Stomach smooth muscle (tissue), 2 donors: ENCODE data around the gene MRPS27.
"Not testable (repeated sequence)": the region's sequence is repeated elsewhere in the genome, so short reads cannot be mapped to it uniquely, and the experiment has no call there.

Source experiments
- H3K27ac ChIP-seq: one replicate; pipeline ENCODE4 v1.7.0; 2013; ENCODE audit warnings: mild to moderate bottlenecking, low read length, inconsistent platforms
- H3K27me3 ChIP-seq, 2 donors: one replicate each; pipeline ENCODE4 v1.7.0; 2013; ENCODE audit warnings: low read length in 2 of 2; ENCODE audit not compliant: insufficient read depth in 2 of 2, control insufficient read depth in 1 of 2
- H3K36me3 ChIP-seq, 2 donors: one replicate each; pipeline ENCODE4 v1.7.0; 2013; ENCODE audit warnings: low read length in 2 of 2; ENCODE audit not compliant: control insufficient read depth in 2 of 2, insufficient read depth in 2 of 2
- H3K4me1 ChIP-seq: one replicate; pipeline ENCODE4 v1.7.0; 2013; ENCODE audit warnings: low read length; ENCODE audit not compliant: control insufficient read depth, insufficient read depth
- H3K4me3 ChIP-seq, 2 donors: one replicate each; pipeline ENCODE4 v1.7.0; 2013; ENCODE audit warnings: low read length in 2 of 2
- H3K9ac ChIP-seq, 2 donors: one replicate each; pipeline ENCODE4 v1.7.0; 2013; ENCODE audit warnings: low read length in 2 of 2, mild to moderate bottlenecking in 1 of 2
- H3K9me3 ChIP-seq, 2 donors: one replicate each; pipeline ENCODE4 v1.7.0; 2013; ENCODE audit warnings: low read length in 2 of 2; ENCODE audit not compliant: control insufficient read depth in 2 of 2
- donor health status: healthy.
- donor health status: Pancreatic carcinoma.

Gene MRPS27

DNA sequence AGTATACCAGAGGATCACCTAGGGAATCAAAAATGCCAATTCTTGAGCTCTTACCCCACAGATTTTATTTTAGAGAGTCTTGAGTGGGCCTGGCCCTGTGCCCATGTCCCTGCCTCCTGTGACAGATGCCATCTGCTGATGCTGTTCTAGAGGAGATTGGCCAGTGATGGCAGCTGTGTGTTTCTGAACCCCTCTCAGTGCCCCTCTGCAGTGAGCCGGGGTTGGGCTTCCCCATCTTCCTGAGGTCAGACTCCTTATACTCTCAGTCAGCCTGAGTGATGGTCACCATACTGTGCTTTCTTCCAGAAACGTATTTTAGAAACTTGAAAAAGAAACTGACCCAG, 6.2 kb upstream of the MRPS27 start:
- Histone ChIP-seq H3K4me1 (peaks cover 2% of the 10 kb centered on the region), H3K9ac (no peak overlapping the region), H3K27ac (no peak overlapping the region), H3K27me3 (no peaks in the 10 kb centered on the region), H3K9me3 (no peaks in the 10 kb centered on the region), H3K4me3 (no peak overlapping the region), H3K36me3 (peaks cover 26 to 29% of the 10 kb centered on the region in 2 donors)

GRCh38 chr5:72325566-72326305, 5.7 kb upstream of the MRPS27 start:
- H3K36me3 ChIP-seq, result peaks cover 21 to 26% of the 10 kb centered on the region in 2 donors
- H3K27ac ChIP-seq, result no peak overlapping the region
- peaks cover 2% of the 10 kb centered on the region for H3K4me1 ChIP-seq
- no peak overlapping the region for H3K9ac ChIP-seq
- H3K27me3 ChIP-seq, result no peaks in the 10 kb centered on the region
- no peak overlapping the region for H3K4me3 ChIP-seq
- no peaks in the 10 kb centered on the region for H3K9me3 ChIP-seq

- no peaks in the 10 kb centered on the region for H3K9me3 ChIP-seq
- no peak overlapping the region for H3K27ac ChIP-seq
- H3K9ac ChIP-seq, result no peak overlapping the region
- H3K4me1 ChIP-seq, result peaks cover 3% of the 10 kb centered on the region
- no peaks in the 10 kb centered on the region for H3K27me3 ChIP-seq
- H3K36me3 ChIP-seq, result peaks cover 15 to 22% of the 10 kb centered on the region in 2 donors
- H3K4me3 ChIP-seq, result no peak overlapping the region
These were observed 4.3 kb upstream of the MRPS27 start for GRCh38 chr5:72324189-72324825.

GRCh38 chr5:72319435-72319975, 535 bp downstream of the MRPS27 start:
- Histone ChIP-seq H3K27ac (peak overlapping the region; percentile 75), H3K9ac (peak overlapping the region; percentile 90 to 92), H3K4me3 (peak overlapping the region; percentile 99 to 100)
- not testable (repeated sequence) for H3K4me1 ChIP-seq, H3K36me3 ChIP-seq, H3K27me3 ChIP-seq, H3K9me3 ChIP-seq

DNA sequence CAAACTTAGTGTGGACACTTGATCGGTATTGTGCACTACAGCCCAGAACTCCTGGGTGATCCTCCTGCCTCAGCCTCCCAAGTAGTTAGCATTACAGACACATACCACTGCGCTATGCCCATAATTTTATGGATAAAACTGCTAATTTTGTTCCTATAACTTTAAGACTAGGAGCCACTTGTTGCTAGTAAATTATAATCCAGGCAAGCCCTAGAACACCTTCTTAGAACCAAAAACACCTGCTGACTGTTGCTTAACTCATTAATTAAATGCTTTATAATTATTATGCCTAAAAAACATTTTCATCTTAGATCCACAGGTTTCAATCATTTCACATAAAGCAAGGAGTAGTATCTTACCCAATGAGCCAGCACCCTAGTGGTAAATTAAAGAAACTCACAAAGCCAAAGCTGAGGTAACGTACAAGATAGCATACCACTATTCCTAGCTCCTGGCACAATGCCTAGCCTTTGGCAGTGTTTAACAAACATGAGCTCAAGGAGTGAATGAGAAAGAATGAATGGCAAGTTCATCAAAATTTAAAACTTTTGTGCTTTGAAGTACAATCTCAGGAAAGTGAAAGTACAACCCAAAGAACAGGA, 5.4 kb downstream of the MRPS27 start:
- no peaks in the 10 kb centered on the region for H3K27me3 ChIP-seq
- H3K9ac ChIP-seq, result no peak overlapping the region
- H3K4me1 ChIP-seq, result peaks cover 12% of the 10 kb centered on the region
- no peak overlapping the region for H3K4me3 ChIP-seq
- peaks cover 11 to 16% of the 10 kb centered on the region in 2 donors for H3K36me3 ChIP-seq
- H3K9me3 ChIP-seq, result no peaks in the 10 kb centered on the region
- no peak overlapping the region for H3K27ac ChIP-seq

GRCh38 chr5:72313141-72313540, 6.9 kb downstream of the MRPS27 start:
- no peak overlapping the region for H3K27ac ChIP-seq
- H3K36me3 ChIP-seq, result peaks cover 15 to 18% of the 10 kb centered on the region in 2 donors
- H3K4me3 ChIP-seq, result no peak overlapping the region
- no peaks in the 10 kb centered on the region for H3K27me3 ChIP-seq
- peaks cover 6% of the 10 kb centered on the region for H3K4me1 ChIP-seq
- H3K9ac ChIP-seq, result no peak overlapping the region
- no peaks in the 10 kb centered on the region for H3K9me3 ChIP-seq

DNA sequence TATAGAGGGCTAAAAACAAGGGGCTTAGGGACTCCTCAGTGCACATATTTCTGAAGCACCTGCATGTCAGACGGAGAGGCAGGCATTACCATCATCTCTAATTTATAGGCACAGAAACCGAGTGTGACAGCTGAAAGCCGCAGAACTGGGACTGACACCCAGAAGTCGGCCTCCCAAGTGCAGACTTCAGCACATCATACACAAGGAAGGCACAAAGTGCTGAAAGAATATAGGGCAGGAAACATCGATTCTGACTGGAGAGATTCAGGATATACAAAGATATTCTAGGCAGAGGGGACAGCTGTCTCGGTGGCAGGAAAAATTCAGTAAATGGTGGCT, 11.2 kb downstream of the MRPS27 start:
- Histone ChIP-seq H3K9ac (peak overlapping the region; percentile 14 to 25), H3K27ac (peak overlapping the region; percentile 88), H3K27me3 (no peaks in the 10 kb centered on the region), H3K9me3 (no peaks in the 10 kb centered on the region), H3K4me1 (peaks cover 7% of the 10 kb centered on the region), H3K4me3 (peak overlapping the region in 1 of 2 donors; percentile 85), H3K36me3 (peaks cover 15 to 16% of the 10 kb centered on the region in 2 donors)

- peak overlapping the region; percentile 77 to 81 for H3K9ac ChIP-seq
- no peaks in the 10 kb centered on the region for H3K9me3 ChIP-seq
- peaks cover 13 to 16% of the 10 kb centered on the region in 2 donors for H3K36me3 ChIP-seq
- H3K27me3 ChIP-seq, result no peaks in the 10 kb centered on the region
- H3K4me1 ChIP-seq, result peaks cover 7% of the 10 kb centered on the region
- H3K27ac ChIP-seq, result peak overlapping the region; percentile 88
- H3K4me3 ChIP-seq, result peak overlapping the region; percentile 85
These were observed 11.8 kb downstream of the MRPS27 start for GRCh38 chr5:72307968-72308852.

- H3K4me3 ChIP-seq, result peak overlapping the region; percentile 85
- peaks cover 7% of the 10 kb centered on the region for H3K4me1 ChIP-seq
- H3K27ac ChIP-seq, result peak overlapping the region; percentile 88
- no peaks in the 10 kb centered on the region for H3K9me3 ChIP-seq
- no peaks in the 10 kb centered on the region for H3K27me3 ChIP-seq
- peak overlapping the region; percentile 77 to 81 for H3K9ac ChIP-seq
- H3K36me3 ChIP-seq, result peaks cover 9 to 13% of the 10 kb centered on the region in 2 donors
These were observed 12.5 kb downstream of the MRPS27 start for GRCh38 chr5:72307573-72307967.
